ENCODE results near the gene IL9. TPM values are rescaled to one million over a fixed set of nuclear protein-coding genes. Genes with fewer than 3 reads are reported as not detected.

Gene IL9
- total RNA-seq, 1 experiment from 2014 or later, result not detected

DNA sequence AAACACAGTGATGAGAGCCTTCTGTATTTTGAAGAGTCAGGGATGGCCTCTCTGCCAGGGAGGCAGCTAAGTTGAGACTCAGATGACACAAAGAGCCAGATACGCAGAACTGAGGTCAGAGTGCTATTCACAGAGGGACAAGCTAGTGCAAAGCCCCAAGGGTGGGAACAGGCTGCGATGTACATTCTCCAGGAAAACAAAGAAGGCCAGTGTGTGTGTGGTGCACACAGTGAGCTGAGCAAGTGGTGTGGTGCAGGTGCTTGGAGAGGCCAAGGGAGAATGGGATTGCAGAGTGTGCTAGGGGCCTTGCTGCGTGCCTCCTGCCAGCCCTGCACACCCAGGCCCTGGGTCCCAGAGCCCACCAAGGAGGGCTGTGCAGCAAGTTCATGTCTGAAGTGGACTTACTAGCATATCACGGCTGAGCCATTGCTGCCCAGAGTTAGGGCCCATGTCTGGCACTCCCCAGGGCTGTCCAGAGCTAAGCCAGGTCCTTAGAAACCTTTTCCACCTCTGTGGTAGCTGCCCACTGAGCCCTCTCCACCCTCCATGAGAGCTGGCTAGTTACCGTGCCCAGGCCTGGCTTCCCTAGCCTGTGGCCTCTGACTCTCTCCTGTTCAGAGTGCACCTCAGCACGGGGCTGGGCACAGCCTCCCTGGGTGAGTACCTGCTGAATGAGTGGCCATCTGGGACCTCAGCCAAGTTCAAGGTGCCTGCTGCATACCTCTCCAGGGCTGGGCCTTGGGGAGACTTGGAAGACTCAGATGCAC, 51.9 kb downstream of the IL9 start:
- no peak for DNase-seq (ENCODE audit: extremely low read depth, low read depth)

DNA sequence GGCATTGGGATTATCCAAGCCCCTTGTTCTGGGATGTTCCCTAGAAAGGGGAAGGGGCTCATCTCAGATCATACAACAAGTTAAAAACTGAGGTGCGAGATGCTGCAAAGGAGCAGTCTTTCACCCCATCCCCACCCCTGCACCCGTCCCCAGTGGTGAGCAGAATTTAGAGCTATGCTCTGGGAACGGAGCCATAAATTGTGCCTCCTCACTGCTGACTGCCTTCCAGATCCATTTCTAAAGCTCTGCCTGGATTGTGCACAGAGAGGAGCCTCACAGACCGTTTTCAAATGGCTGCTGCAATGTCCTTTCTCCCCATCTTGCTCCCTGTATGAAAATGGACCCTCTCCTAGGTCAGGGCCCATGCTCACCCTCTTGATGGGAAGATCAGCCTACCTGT, 52.9 kb downstream of the IL9 start:
- DNase-seq (ENCODE audit: extremely low read depth, low read depth), result no peak

Other genes with a start within 250 kb of the IL9 start
- not detected in 2 replicates for gene SLC25A48, start 61.2 kb downstream of the IL9 start, total RNA-seq (2014; rRNA removed; shearing (Covaris generic))
- gene LECT2, start 59.1 kb upstream of the IL9 start, total RNA-seq (2014; rRNA removed; shearing (Covaris generic)), result not detected in 2 replicates
- gene TGFBI, start 133.1 kb upstream of the IL9 start, total RNA-seq (2014; rRNA removed; shearing (Covaris generic)), result 1,239 and 1,373 TPM in 2 replicates
- gene SMAD5, start 237.0 kb upstream of the IL9 start, total RNA-seq (2014; rRNA removed; shearing (Covaris generic)), result 52.9 and 57.9 TPM in 2 replicates